ENCODE data around the gene SLC46A1.

Gene SLC46A1

GRCh38 chr17:28385037-28385400 is 21.0 kb downstream of the SLC46A1 start:
- Histone ChIP-seq H3K4me3 (ENCODE audit: low read length, poor library complexity, severe bottlenecking) (peak overlapping the region; percentile 83), H3K9ac (ENCODE audit: low read depth, low read length, poor library complexity, severe bottlenecking) (peak overlapping the region; percentile 77), H3F3A (ENCODE audit: low read depth) (no peaks in the 10 kb centered on the region), H2AFZ (ENCODE audit: low read length) (peak overlapping the region; percentile 91), H4K20me1 (ENCODE audit: insufficient read depth, low read length, poor library complexity, severe bottlenecking) (no peaks in the 10 kb centered on the region), H3K9me2 (replicated peaks; ENCODE audit: low read depth, low read length) (no peaks in the 10 kb centered on the region), H3K27me3 (ENCODE audit: insufficient read depth, low read length, poor library complexity, severe bottlenecking) (no peaks in the 10 kb centered on the region), H3K36me3 (ENCODE audit: insufficient read depth, low read length) (no peaks in the 10 kb centered on the region), H3K4me2 (ENCODE audit: low read depth, low read length, poor library complexity, severe bottlenecking) (peak overlapping the region; percentile 78), H3K79me2 (ENCODE audit: insufficient read depth, low read length) (no peaks in the 10 kb centered on the region), H3K4me1 (ENCODE audit: insufficient read depth, low read length, poor library complexity, severe bottlenecking) (peaks cover 13% of the 10 kb centered on the region), H3K9me3 (ENCODE audit: insufficient read depth, low read depth, low read length) (no peaks in the 10 kb centered on the region)
- TF ChIP-seq CTCF (conservative IDR thresholded peaks at IDR 0.05; ENCODE audit: low read length) (no peak), EZH2phosphoT487 (IDR thresholded peaks at IDR 0.05; ENCODE audit: borderline replicate concordance) (no peak)

GRCh38 chr17:28384281-28385036 is 21.6 kb downstream of the SLC46A1 start:
- Histone ChIP-seq H3K4me2 (ENCODE audit: low read depth, low read length, poor library complexity, severe bottlenecking) (peak overlapping the region; percentile 78), H2AFZ (ENCODE audit: low read length) (peak overlapping the region; percentile 91), H3K27me3 (ENCODE audit: insufficient read depth, low read length, poor library complexity, severe bottlenecking) (no peaks in the 10 kb centered on the region)

GRCh38 chr17:28381141-28381825 is 24.7 kb downstream of the SLC46A1 start:
- Histone ChIP-seq H2AFZ (ENCODE audit: low read length) (no peak overlapping the region), H3K4me3 (ENCODE audit: low read length, poor library complexity, severe bottlenecking) (no peak overlapping the region), H3K4me2 (ENCODE audit: low read depth, low read length, poor library complexity, severe bottlenecking) (no peak overlapping the region), H3K36me3 (ENCODE audit: insufficient read depth, low read length) (no peaks in the 10 kb centered on the region), H3K9ac (ENCODE audit: low read depth, low read length, poor library complexity, severe bottlenecking) (no peak overlapping the region), H3K79me2 (ENCODE audit: insufficient read depth, low read length) (no peaks in the 10 kb centered on the region), H3K4me1 (ENCODE audit: insufficient read depth, low read length, poor library complexity, severe bottlenecking) (peaks cover 13% of the 10 kb centered on the region), H3K27me3 (ENCODE audit: insufficient read depth, low read length, poor library complexity, severe bottlenecking) (no peaks in the 10 kb centered on the region), H4K20me1 (ENCODE audit: insufficient read depth, low read length, poor library complexity, severe bottlenecking) (no peaks in the 10 kb centered on the region), H3K9me3 (ENCODE audit: insufficient read depth, low read depth, low read length) (no peaks in the 10 kb centered on the region), H3F3A (ENCODE audit: low read depth) (no peaks in the 10 kb centered on the region), H3K9me2 (replicated peaks; ENCODE audit: low read depth, low read length) (no peaks in the 10 kb centered on the region)
- TF ChIP-seq EZH2phosphoT487 (IDR thresholded peaks at IDR 0.05; ENCODE audit: borderline replicate concordance) (no peak), CTCF (conservative IDR thresholded peaks at IDR 0.05; ENCODE audit: low read length) (no peak)

More at GRCh38 chr17:28384281-28385036, 21.6 kb downstream of the SLC46A1 start:
- TF ChIP-seq EZH2phosphoT487 (IDR thresholded peaks at IDR 0.05; ENCODE audit: borderline replicate concordance) (no peak), CTCF (conservative IDR thresholded peaks at IDR 0.05; ENCODE audit: low read length) (no peak)
- Histone ChIP-seq H3K9me2 (replicated peaks; ENCODE audit: low read depth, low read length) (no peaks in the 10 kb centered on the region), H3K36me3 (ENCODE audit: insufficient read depth, low read length) (no peaks in the 10 kb centered on the region), H3K9me3 (ENCODE audit: insufficient read depth, low read depth, low read length) (no peaks in the 10 kb centered on the region), H3K79me2 (ENCODE audit: insufficient read depth, low read length) (no peaks in the 10 kb centered on the region), H3K4me3 (ENCODE audit: low read length, poor library complexity, severe bottlenecking) (peak overlapping the region; percentile 83), H3K9ac (ENCODE audit: low read depth, low read length, poor library complexity, severe bottlenecking) (peak overlapping the region; percentile 77), H4K20me1 (ENCODE audit: insufficient read depth, low read length, poor library complexity, severe bottlenecking) (no peaks in the 10 kb centered on the region), H3K4me1 (ENCODE audit: insufficient read depth, low read length, poor library complexity, severe bottlenecking) (peaks cover 13% of the 10 kb centered on the region), H3F3A (ENCODE audit: low read depth) (no peaks in the 10 kb centered on the region)
